Gastroesophageal sphincter (tissue), 4 donors: ENCODE data around the gene MTX1. TPM values are rescaled to one million over a fixed set of nuclear protein-coding genes. Genes with fewer than 3 reads are reported as not detected.
"Not testable (repeated sequence)": the region's sequence is repeated elsewhere in the genome, so short reads cannot be mapped to it uniquely, and the experiment has no call there.

Experiments
- ATAC-seq: fragments of 150-250 bp; one replicate; pipeline ENCODE4 v1.9.1; 2016; ENCODE audit warnings: mild to moderate bottlenecking, moderate library complexity
- H3K27ac ChIP-seq, 4 donors: fragments of 200-600 bp; sonication (generic) in 3 of 4; 1 replicate in 3 of 4; 2 replicates in 1 of 4; pipeline ENCODE4 v1.5.1; 2016 to 2019
- H3K27me3 ChIP-seq: fragments of 200-600 bp; sonication (generic); one replicate; pipeline ENCODE4 v1.5.1; 2019
- H3K36me3 ChIP-seq, 2 donors: fragments of 200-600 bp; sonication (generic); one replicate each; pipeline ENCODE4 v1.5.1; 2019; ENCODE audit warnings: control low read depth in 1 of 2
- H3K4me1 ChIP-seq, 3 donors: fragments of 200-600 bp; sonication (generic); 1 replicate in 2 of 3; 2 replicates in 1 of 3; pipeline ENCODE4 v1.5.1; 2016 to 2019; ENCODE audit warnings: control low read depth in 2 of 3
- H3K4me3 ChIP-seq, 2 donors: fragments of 200-600 bp; sonication (generic); one replicate each; pipeline ENCODE4 v1.5.1; 2019; ENCODE audit warnings: mild to moderate bottlenecking in 1 of 2, moderate library complexity in 1 of 2
- H3K9me3 ChIP-seq, 3 donors: fragments of 200-600 bp; sonication (generic); one replicate each; pipeline ENCODE4 v1.5.1; 2017 to 2019; ENCODE audit warnings: control low read depth in 2 of 3
- CTCF ChIP-seq, 4 experiments: fragments of 200-600 bp in 2 of 4; fragments of 450-650 bp in 2 of 4; sonication (generic) in 1 of 4; IDR thresholded peaks; one replicate each; pipeline ENCODE4 v1.5.1; 2017 to 2019; ENCODE audit warnings: antibody characterized with exemption in 4 of 4, mild to moderate bottlenecking in 2 of 4, moderate library complexity in 2 of 4
- EP300 ChIP-seq: sonication (generic); formaldehyde crosslinking; IDR thresholded peaks from one replicate; pipeline ENCODE4 v1.6.1; 2017; ENCODE audit warnings: antibody characterized with exemption, mild to moderate bottlenecking
- POLR2A ChIP-seq, 2 donors: fragments of 450-650 bp; IDR thresholded peaks; one replicate each; pipeline ENCODE4 v1.6.1; 2017; ENCODE audit warnings: antibody characterized with exemption in 2 of 2, mild to moderate bottlenecking in 2 of 2, moderate library complexity in 1 of 2
- POLR2AphosphoS5 ChIP-seq: sonication (generic); formaldehyde crosslinking; IDR thresholded peaks from one replicate; pipeline ENCODE4 v1.6.1; 2017; ENCODE audit warnings: antibody characterized with exemption
- WGBS, 2 donors: methylation state at CpG; one replicate each; pipeline ENCODE4 v1.1.5; 2018; ENCODE audit warnings: low coverage in 1 of 2; 5-methylcytosine and 5-hydroxymethylcytosine counted together
- total RNA-seq, 4 donors: library from RNA; depleted of rRNA; stranded (reverse); fragments of >200 nt; gene quantifications; one replicate each; pipeline ENCODE4 v1.1.0, GENCODE V29; 2016

The MTX1 gene
- total RNA-seq, 4 donors from 2014 or later: 28.3 to 36.0 (median 32.6) TPM

GRCh38 chr1:155166051-155166470 lies 42.4 kb upstream of the MTX1 start:
- Histone ChIP-seq H3K9me3 (no peaks in the 10 kb centered on the region), H3K36me3 (peaks cover 0 to 26% of the 10 kb centered on the region in 2 donors), H3K4me3 (no peak overlapping the region), H3K27me3 (no peaks in the 10 kb centered on the region), H3K4me1 (peaks cover 0 to 31% (median 11%) of the 10 kb centered on the region in 3 donors), H3K27ac (peak overlapping the region in 3 of 4 donors; percentile 51 to 68 (median 63))
- 73% methylated on average over 4 of the region's 8 CpGs; no CpG with 5 or more reads in 1 of the 2 donors for WGBS, 2 donors
- no peak for ATAC-seq
- TF ChIP-seq CTCF (IDR thresholded peaks at IDR 0.05) (no peak), POLR2AphosphoS5 (no peak), POLR2A (IDR thresholded peaks at IDR 0.05) (no peak), EP300 (no peak)

DNA sequence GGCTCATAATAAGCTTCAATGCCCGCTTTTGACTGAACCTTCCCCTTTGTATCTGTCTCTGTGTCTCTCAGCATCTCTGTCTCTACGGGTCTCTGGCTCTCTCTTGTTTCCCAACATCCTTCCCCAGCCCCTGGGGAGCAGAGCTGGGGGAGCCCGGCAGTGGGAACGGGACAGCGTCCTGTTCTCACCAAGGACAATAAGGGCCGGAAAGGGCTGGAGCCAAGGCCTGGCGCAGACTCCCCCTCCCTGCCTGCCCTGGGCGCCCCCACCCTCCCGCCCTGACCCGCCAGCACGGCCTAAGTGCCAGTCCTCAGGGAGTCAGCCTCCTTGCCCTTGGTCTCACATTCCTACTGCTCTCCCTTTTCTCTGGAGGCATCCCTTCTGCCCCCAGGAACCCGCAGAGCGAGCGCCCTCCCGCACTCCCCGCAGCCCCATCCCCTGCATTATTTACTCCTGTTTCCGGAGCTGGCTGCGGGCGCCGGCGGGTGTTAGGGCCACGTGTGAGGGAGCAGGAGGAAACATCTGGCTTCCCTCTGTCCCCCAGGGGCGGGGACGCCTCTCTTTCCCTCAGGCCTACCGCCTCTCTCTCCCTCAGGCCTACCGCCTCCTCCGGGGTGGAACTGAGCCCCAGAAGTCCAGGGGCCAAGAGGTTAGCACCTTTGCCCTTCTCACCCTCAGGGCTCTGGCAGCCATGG lies 41.9 kb upstream of the MTX1 start:
- no peaks in the 10 kb centered on the region for H3K9me3 ChIP-seq
- peak overlapping the region in 1 of 2 donors; percentile 20 for H3K4me3 ChIP-seq
- H3K4me1 ChIP-seq: peaks cover 0 to 37% (median 11%) of the 10 kb centered on the region in 3 donors
- H3K27me3 ChIP-seq: no peaks in the 10 kb centered on the region
- ATAC-seq: peak; percentile 73
- 62% methylated on average over 6 of the region's 27 CpGs; no CpG with 5 or more reads in 1 of the 2 donors for WGBS, 2 donors
- TF ChIP-seq EP300 (no peak), POLR2AphosphoS5 (peak; percentile 15), POLR2A (IDR thresholded peaks at IDR 0.05) (no peak), CTCF (IDR thresholded peaks at IDR 0.05) (no peak)
- H3K27ac ChIP-seq: peak overlapping the region in 3 of 4 donors; percentile 51 to 68 (median 63)
- peaks cover 0 to 27% of the 10 kb centered on the region in 2 donors for H3K36me3 ChIP-seq

- Histone ChIP-seq H3K4me3 (peak overlapping the region in 1 of 2 donors; percentile 20), H3K27me3 (no peaks in the 10 kb centered on the region), H3K4me1 (peaks cover 0 to 45% (median 18%) of the 10 kb centered on the region in 3 donors), H3K9me3 (no peaks in the 10 kb centered on the region), H3K27ac (peak overlapping the region in 3 of 4 donors; percentile 51 to 68 (median 63)), H3K36me3 (peaks cover 0 to 27% of the 10 kb centered on the region in 2 donors)
- ATAC-seq: peak; percentile 85
- 0 to 22% methylated on average over 3 to 9 of the region's 28 CpGs for WGBS, 2 donors
- TF ChIP-seq POLR2AphosphoS5: peak; percentile 25
- TF ChIP-seq EP300: no peak
- peak; percentile 85 to 94 (median 90) for TF ChIP-seq CTCF (IDR thresholded peaks at IDR 0.05)
Observed at GRCh38 chr1:155167166-155168104, 41.1 kb upstream of the MTX1 start.

GRCh38 chr1:155168105-155168445 lies 40.4 kb upstream of the MTX1 start:
- Histone ChIP-seq H3K36me3 (peaks cover 0 to 27% of the 10 kb centered on the region in 2 donors), H3K27ac (peak overlapping the region in 1 of 4 donors; percentile 63), H3K4me1 (peaks cover 0 to 47% (median 18%) of the 10 kb centered on the region in 3 donors)
- not testable (repeated sequence) for ATAC-seq, H3K27me3 ChIP-seq, H3K4me3 ChIP-seq, H3K9me3 ChIP-seq
- WGBS, 2 donors: 20 to 30% methylated on average over 1 to 2 of the region's 4 CpGs

- H3K27me3 ChIP-seq: peaks cover 3% of the 10 kb centered on the region
- no peak overlapping the region for H3K27ac ChIP-seq
- TF ChIP-seq CTCF (IDR thresholded peaks at IDR 0.05) (no peak), POLR2A (IDR thresholded peaks at IDR 0.05) (no peak), EP300 (no peak), POLR2AphosphoS5 (no peak)
- H3K36me3 ChIP-seq: peaks cover 0 to 27% of the 10 kb centered on the region in 2 donors
- no peak for ATAC-seq
- no peaks in the 10 kb centered on the region for H3K9me3 ChIP-seq
- WGBS, 2 donors: 65 to 73% methylated on average over 8 to 10 of the region's 10 CpGs
- no peak overlapping the region for H3K4me3 ChIP-seq
- H3K4me1 ChIP-seq: peaks cover 0 to 52% (median 22%) of the 10 kb centered on the region in 3 donors
Observed at GRCh38 chr1:155168456-155169210, 39.9 kb upstream of the MTX1 start.
